HG03097 (cell line): ENCODE data around the gene C1orf159.
"Not testable (repeated sequence)": the region's sequence is repeated elsewhere in the genome, so short reads cannot be mapped to it uniquely, and the experiment has no call there.

Source experiments
- ATAC-seq: cut with Tn5 transposase; IDR thresholded peaks from one replicate; pipeline ENCODE4 v1.9.1; 2021; ENCODE audit not compliant: unreplicated experiment, low FRiP score

The C1orf159 gene

GRCh38 chr1:1083416-1084371, 32.2 kb downstream of the C1orf159 start:
- no peak for ATAC-seq

GRCh38 chr1:1082776-1083415, 33.0 kb downstream of the C1orf159 start:
- ATAC-seq: no peak

DNA sequence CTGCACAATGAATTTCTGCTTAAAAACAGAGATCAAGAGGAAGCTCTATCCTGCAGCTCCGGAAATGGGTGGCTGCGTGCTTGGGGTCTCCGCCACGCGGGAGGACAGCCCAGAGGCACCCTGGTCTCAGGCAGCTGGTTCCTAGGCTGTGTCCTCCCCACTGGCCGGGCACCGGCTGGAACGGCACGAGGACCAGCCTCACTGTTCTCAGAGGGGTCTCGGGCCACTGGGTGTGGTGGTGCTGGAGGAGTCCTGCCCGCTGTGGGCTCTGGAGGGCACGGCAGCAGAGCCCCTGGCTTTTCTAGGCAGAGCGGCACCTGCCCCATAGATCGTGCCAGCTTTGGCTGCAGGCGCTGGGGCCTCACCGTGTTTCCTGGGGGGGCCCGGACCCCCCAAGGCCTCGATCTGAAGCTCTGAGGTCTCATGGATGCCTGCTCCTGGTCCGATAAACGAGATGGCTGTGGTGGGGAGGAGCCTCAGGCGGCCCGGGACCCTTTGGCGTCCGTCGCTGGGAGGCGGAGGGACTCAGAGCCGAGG, 33.6 kb downstream of the C1orf159 start:
- no peak for ATAC-seq

- ATAC-seq: no peak
These were observed 34.3 kb downstream of the C1orf159 start for GRCh38 chr1:1081311-1082238.

DNA sequence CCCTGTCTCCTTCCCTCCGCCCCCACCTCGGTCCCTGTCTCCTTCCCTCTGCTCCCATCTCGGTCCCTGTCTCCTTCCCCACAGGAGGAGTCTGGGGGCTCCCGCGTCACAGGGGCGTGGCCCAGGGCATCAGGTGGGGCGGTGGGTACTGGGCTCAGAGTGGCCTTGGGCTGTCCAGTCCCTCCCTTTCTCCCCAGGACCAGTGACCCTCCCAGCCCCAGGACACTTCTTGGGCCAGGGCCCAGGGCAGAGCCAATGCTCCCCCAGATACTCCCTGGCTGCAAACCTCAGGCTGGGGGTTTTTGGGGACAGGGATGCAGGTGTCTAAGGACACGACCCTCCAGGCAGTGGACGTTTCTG, 35.0 kb downstream of the C1orf159 start:
- ATAC-seq: no peak

DNA sequence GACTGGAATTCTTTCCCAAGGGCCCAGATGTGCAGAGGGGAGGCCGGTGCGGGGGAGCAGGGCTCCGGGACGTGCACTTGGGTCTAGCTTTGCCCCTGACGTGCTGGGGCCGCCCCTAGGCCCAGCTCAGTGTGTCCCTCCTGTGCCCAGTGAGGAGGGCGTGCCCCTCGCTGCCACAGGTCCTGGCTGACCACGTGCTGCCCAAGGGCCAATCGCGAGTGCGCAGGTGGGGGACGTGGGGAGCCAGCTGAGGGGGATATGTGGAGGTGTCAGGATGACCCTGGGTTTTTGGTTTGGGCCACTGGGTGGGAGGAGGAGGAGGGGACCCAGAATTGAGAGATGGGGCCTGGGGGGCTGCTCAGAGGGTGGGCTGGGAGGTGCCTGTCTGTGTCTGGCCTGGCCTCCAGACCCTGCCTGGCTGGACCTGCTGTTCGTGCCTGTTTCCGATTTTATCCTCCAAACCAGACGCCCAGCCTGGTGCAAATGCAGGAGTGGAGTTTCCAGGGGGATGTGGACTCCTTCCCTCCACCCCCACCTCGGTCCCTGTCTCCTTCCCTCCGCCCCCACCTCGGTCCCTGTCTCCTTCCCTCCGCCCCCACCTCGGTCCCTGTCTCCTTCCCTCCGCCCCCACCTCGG, 35.6 kb downstream of the C1orf159 start:
- no peak for ATAC-seq

DNA sequence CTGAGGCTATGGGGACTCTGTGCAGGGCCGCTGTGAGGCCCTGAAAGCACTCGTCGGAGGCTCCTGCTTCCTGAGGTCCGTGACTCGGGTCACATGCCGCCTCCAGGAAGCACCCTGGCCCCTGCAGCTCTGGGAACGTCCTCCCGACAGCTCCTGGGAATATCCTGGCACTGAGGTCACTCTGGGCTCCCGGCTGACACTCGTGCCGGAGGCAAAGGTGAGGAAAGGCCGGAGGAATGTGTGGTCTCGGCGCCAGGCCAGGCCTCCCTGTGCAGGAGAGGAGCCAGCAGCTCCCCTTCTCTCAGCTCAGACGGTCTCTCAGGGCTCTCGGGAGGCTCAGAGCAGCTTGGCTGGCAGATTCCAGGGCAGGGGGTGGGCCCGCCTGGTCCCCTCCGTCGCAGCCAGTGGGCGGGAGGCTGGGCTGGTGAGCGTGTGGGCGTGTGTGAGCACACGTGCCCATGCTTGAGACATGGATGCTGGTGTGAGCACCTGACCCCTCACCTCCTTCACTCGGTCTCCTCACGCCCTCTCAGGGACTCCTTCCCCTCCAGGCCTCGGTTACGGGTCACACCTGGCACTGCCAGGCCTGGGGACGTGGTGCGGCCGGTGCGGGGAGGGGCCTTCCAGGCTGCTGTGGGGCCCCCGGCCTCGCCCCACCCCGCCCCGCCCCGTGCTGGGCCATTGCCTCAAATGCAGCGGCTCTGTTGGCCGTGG, 36.3 kb downstream of the C1orf159 start:
- no peak for ATAC-seq

GRCh38 chr1:1077396-1077795, 38.5 kb downstream of the C1orf159 start:
- not testable (repeated sequence) for ATAC-seq

GRCh38 chr1:1075148-1075935, 40.5 kb downstream of the C1orf159 start:
- ATAC-seq: no peak

- no peak for ATAC-seq
These were observed 41.2 kb downstream of the C1orf159 start for GRCh38 chr1:1074631-1075147.

DNA sequence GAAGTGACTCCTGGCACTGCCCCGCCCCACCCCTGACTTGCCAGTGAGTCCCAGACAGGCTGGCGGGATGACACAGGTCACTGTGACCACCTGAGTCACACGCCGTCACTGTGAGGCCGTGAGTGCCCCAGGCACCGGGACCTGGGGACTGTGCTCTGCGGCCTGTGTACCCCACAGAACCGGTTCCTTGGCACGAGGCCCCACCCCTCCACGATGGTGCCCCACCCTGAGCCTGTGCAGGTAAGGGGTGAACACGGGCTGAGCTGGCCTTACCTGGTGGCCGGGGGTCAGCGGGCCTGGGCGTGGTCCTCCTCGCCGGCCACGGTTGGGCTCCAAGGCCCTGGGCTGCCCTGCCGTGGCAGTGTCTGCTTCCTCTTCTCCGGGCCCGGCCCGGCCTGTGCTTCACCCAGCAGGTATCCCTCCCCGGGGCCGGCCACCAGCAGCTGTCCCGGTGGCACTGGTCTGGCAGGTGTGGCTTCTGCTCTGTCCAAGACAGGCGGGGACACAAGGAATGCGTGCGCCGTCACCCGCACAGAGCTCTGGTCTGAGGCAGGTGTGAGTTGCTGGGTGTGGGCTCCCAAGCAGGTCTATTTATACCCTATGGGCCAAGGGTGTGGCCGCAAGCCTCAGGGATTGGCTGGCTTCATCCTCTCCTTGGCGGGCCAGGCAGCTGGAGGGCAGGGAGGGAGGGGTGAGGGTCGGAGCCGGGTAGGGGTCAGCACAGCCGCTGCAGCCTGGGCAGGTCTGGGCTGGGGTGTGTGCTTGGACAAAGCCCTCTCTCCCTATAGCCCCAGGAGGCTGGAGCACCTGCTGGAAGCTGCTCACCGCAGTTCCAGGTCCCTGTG, 41.9 kb downstream of the C1orf159 start, which contains the start of gene RNF223:
TSS of gene RNF223 (minus strand) at position 564 of the 845 bp plus-strand sequence. CDS start 1,740 bp downstream, outside the sequence.
- ATAC-seq: no peak

DNA sequence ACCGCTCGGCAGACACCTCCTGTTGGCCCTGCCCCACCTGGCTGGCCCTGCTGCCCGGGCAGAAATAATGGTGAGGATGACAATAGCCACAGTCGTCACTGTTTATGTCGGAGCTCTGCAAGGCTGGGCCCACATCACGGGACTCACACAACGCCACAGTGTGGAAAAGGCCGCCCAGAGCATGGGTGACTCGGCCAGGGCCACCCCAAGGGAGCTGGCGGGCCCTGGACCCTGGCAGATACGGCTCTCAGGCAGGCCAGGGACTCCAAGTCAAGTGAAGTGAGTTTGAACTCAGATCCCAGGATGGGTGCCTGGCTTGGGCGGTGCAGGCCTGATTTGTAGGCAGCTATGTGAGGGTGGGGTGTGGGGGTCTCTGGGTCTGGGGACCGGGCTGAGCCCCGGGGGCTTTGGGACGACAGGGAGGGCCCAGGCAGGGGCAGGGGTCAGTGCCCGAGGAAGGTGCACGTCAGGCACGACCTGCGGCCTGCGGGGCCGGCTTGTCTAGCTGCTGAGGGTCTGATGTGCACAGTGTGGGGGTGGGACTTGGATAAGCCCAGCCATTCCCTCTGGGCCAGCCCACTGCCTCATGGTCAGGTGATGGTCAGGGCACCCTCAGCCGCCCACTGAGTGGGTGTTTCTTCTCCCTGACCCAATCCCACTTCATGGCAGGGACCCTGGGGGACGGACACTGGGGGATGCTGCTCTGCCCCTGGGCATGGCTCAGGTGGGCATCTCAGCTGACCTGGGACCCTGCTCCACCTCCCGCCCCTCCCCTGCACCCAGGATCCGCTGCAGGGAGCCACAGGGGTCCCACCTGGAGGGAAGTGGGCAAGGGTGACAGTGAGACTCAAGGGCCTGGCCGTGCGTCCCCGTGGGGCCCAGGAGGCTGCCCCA, 42.8 kb downstream of the C1orf159 start:
- ATAC-seq: no peak

DNA sequence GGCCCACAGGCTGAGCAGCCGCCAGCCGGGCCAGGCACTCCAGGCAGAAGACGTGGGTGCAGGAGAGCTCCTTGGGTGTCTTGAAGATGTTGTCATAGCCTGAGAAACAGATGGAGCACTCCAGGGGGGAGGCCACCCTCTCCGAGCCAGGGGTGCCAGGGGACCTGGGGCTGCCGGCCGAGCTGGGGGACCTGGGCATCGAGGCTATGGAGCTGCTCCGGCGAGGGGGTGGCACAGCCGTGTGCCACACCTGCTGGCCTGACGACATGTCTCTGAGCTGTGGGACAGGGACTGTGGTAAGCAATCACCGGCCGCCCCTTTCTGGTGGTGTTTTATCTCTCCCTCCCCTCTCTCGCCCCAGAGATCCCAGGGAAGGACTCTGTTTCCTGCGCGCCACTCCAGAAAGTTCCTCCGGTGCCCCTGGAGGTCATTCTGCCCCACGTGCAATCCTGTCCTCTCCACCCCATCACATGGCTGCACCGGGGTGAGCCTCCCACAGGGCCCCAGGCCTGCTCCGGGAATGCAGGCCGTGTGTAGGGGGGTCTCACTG, 43.5 kb downstream of the C1orf159 start:
- ATAC-seq: no peak

- ATAC-seq: no peak
These were observed 44.2 kb downstream of the C1orf159 start for GRCh38 chr1:1071486-1072298.
